Neural cell (in vitro differentiated cells): ENCODE results near the gene ENTREP1. TPM values are rescaled to one million over a fixed set of nuclear protein-coding genes. Genes with fewer than 3 reads are reported as not detected.

Experiments used
- H2AFZ ChIP-seq: fragments of 200-600, 300-800 bp; sonication (generic), shearing (Covaris generic); 2 replicates; pipeline ENCODE4 v1.6.0; 2014; ENCODE audit warnings: low read depth, mild to moderate bottlenecking, antibody characterized with exemption, low read length, moderate library complexity
- H3F3A ChIP-seq: fragments of 200-600 bp; shearing (Covaris generic); 2 replicates; pipeline ENCODE4 v1.6.1; 2016; ENCODE audit warnings: mild to moderate bottlenecking, moderate library complexity, mixed read lengths, antibody characterized with exemption, low read length; ENCODE audit not compliant: insufficient read depth, poor library complexity, severe bottlenecking
- H3K27ac ChIP-seq: fragments of 200-600, 300-800 bp; sonication (generic), shearing (Covaris generic); 2 replicates; pipeline ENCODE4 v1.5.1; 2014; ENCODE audit warnings: mild to moderate bottlenecking, low read length, moderate library complexity
- H3K27me3 ChIP-seq: fragments of 300-800, 200-600 bp; sonication (generic), shearing (Covaris generic); 2 replicates; pipeline ENCODE4 v1.6.0; 2014; ENCODE audit warnings: mild to moderate bottlenecking, low read depth, low read length, moderate library complexity; ENCODE audit not compliant: insufficient read depth
- H3K36me3 ChIP-seq: fragments of 300-800, 200-600 bp; sonication (generic), shearing (Covaris generic); 2 replicates; pipeline ENCODE4 v1.5.1; 2014; ENCODE audit warnings: mild to moderate bottlenecking, antibody characterized with exemption, low read length, moderate library complexity; ENCODE audit not compliant: insufficient read depth
- H3K4me2 ChIP-seq: fragments of 300-800, 200-600 bp; sonication (generic), shearing (Covaris generic); 2 replicates; pipeline ENCODE4 v1.6.0; 2014; ENCODE audit warnings: mild to moderate bottlenecking, low read length
- H3K4me3 ChIP-seq: fragments of 300-800, 200-600 bp; sonication (generic), shearing (Covaris generic); 2 replicates; pipeline ENCODE4 v1.5.1; 2014; ENCODE audit warnings: mild to moderate bottlenecking, low read length, moderate library complexity
- H3K79me2 ChIP-seq: fragments of 200-600 bp; shearing (Covaris generic); replicated peaks from 2 replicates; pipeline ENCODE4 v1.6.0; 2014; ENCODE audit warnings: mild to moderate bottlenecking, low read length, moderate library complexity; ENCODE audit not compliant: insufficient read depth
- H3K9ac ChIP-seq: fragments of 300-800, 200-600 bp; sonication (generic), shearing (Covaris generic); 2 replicates; pipeline ENCODE4 v1.6.1; 2016; ENCODE audit warnings: mild to moderate bottlenecking, low read length, mixed read lengths
- H3K9me2 ChIP-seq: fragments of 200-600 bp; shearing (Covaris generic); 2 replicates; pipeline ENCODE4 v1.6.1; 2016; ENCODE audit warnings: mild to moderate bottlenecking, low read length, mixed read lengths; ENCODE audit not compliant: insufficient read depth
- H3K9me3 ChIP-seq: fragments of 200-600, 300-800 bp; sonication (generic), shearing (Covaris generic); 2 replicates; pipeline ENCODE4 v1.6.1; 2016; ENCODE audit warnings: mild to moderate bottlenecking, mixed run types, low read length, moderate library complexity, mixed read lengths
- H4K20me1 ChIP-seq: fragments of 200-600 bp; shearing (Covaris generic); 2 replicates; pipeline ENCODE4 v1.6.1; 2016; ENCODE audit warnings: mild to moderate bottlenecking, mixed run types; ENCODE audit not compliant: insufficient read depth
- EP300 ChIP-seq: fragments of 450-650 bp; conservative IDR thresholded peaks from 2 replicates; pipeline ENCODE4 v1.6.1; 2014; ENCODE audit warnings: antibody characterized with exemption, mild to moderate bottlenecking, moderate library complexity; ENCODE audit not compliant: poor library complexity, severe bottlenecking
- EZH2 ChIP-seq: fragments of 200-600, 300-800 bp; shearing (Covaris generic), sonication (generic); IDR thresholded peaks from 2 replicates; pipeline ENCODE4 v1.6.1; 2014; ENCODE audit warnings: antibody characterized with exemption, low read length, borderline replicate concordance, mild to moderate bottlenecking; ENCODE audit not compliant: insufficient read depth, poor library complexity, severe bottlenecking
- MXI1 ChIP-seq: fragments of 450-650 bp; conservative IDR thresholded peaks from 2 replicates; pipeline ENCODE4 v1.6.1; 2014; ENCODE audit warnings: antibody characterized with exemption, mild to moderate bottlenecking; ENCODE audit not compliant: poor library complexity, severe bottlenecking
- RAD21 ChIP-seq: fragments of 450-650 bp; conservative IDR thresholded peaks from 2 replicates; pipeline ENCODE4 v1.6.1; 2014; ENCODE audit warnings: antibody characterized with exemption, mild to moderate bottlenecking, moderate library complexity
- SMC3 ChIP-seq: fragments of 450-650 bp; conservative IDR thresholded peaks from 2 replicates; pipeline ENCODE4 v1.6.1; 2014; ENCODE audit warnings: antibody characterized with exemption, mild to moderate bottlenecking, moderate library complexity; ENCODE audit not compliant: poor library complexity
- TAF1 ChIP-seq: IDR thresholded peaks from 2 replicates; pipeline ENCODE4 v1.6.1; 2012; ENCODE audit warnings: low read depth
- polyA plus RNA-seq: library from polyadenylated mRNA; depleted of rRNA; stranded (reverse); fragments of >200 nt; gene quantifications from 2 replicates; pipeline ENCODE4 v1.2.3, GENCODE V29; 2014
- TF ChIP-seq, protein P1 (sequence below): IDR thresholded peaks from 2 replicates; pipeline ENCODE4 v1.6.1; 2012; ENCODE audit warnings: borderline replicate concordance
- TF ChIP-seq, protein P2 (sequence below): fragments of 450-650 bp; IDR thresholded peaks from 2 replicates; pipeline ENCODE4 v1.5.1; 2014; ENCODE audit warnings: antibody characterized with exemption, mild to moderate bottlenecking, moderate library complexity; ENCODE audit not compliant: poor library complexity, severe bottlenecking

ENTREP1 gene
- polyA plus RNA-seq, 1 donor from 2014 or later = 2.0 TPM

DNA sequence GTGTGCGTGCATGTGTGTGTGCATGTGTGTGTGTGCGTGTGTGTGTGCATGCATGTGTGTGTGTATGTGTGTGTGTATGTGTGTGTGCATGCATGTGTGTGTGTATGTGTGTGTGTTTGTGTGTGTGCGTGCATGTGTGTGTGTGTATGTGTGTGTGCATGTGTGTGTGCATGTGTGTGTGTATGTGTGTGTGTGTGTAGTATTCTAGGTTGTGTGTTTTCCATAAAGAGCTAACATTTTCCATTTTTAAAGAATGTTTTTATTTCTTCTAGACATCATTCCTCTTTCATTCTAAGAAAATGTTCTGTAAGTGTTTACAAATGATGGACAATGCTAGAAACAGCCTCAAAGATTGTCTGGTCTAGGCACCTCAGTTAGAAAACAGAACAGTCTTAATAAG lies 15.6 kb downstream of the ENTREP1 start:
- no peak overlapping the region for H2AFZ ChIP-seq
- no peaks in the 10 kb centered on the region for H3K9me2 ChIP-seq
- H3K36me3 ChIP-seq = no peaks in the 10 kb centered on the region
- no peaks in the 10 kb centered on the region for H3K9me3 ChIP-seq
- TF ChIP-seq EZH2 = no peak
- TF ChIP-seq RAD21 = no peak
- TF ChIP-seq, protein P1, sequence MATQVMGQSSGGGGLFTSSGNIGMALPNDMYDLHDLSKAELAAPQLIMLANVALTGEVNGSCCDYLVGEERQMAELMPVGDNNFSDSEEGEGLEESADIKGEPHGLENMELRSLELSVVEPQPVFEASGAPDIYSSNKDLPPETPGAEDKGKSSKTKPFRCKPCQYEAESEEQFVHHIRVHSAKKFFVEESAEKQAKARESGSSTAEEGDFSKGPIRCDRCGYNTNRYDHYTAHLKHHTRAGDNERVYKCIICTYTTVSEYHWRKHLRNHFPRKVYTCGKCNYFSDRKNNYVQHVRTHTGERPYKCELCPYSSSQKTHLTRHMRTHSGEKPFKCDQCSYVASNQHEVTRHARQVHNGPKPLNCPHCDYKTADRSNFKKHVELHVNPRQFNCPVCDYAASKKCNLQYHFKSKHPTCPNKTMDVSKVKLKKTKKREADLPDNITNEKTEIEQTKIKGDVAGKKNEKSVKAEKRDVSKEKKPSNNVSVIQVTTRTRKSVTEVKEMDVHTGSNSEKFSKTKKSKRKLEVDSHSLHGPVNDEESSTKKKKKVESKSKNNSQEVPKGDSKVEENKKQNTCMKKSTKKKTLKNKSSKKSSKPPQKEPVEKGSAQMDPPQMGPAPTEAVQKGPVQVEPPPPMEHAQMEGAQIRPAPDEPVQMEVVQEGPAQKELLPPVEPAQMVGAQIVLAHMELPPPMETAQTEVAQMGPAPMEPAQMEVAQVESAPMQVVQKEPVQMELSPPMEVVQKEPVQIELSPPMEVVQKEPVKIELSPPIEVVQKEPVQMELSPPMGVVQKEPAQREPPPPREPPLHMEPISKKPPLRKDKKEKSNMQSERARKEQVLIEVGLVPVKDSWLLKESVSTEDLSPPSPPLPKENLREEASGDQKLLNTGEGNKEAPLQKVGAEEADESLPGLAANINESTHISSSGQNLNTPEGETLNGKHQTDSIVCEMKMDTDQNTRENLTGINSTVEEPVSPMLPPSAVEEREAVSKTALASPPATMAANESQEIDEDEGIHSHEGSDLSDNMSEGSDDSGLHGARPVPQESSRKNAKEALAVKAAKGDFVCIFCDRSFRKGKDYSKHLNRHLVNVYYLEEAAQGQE = no peak
- no peak for TF ChIP-seq SMC3
- TF ChIP-seq EP300 = no peak
- TF ChIP-seq MXI1 = no peak
- TF ChIP-seq, protein P2, sequence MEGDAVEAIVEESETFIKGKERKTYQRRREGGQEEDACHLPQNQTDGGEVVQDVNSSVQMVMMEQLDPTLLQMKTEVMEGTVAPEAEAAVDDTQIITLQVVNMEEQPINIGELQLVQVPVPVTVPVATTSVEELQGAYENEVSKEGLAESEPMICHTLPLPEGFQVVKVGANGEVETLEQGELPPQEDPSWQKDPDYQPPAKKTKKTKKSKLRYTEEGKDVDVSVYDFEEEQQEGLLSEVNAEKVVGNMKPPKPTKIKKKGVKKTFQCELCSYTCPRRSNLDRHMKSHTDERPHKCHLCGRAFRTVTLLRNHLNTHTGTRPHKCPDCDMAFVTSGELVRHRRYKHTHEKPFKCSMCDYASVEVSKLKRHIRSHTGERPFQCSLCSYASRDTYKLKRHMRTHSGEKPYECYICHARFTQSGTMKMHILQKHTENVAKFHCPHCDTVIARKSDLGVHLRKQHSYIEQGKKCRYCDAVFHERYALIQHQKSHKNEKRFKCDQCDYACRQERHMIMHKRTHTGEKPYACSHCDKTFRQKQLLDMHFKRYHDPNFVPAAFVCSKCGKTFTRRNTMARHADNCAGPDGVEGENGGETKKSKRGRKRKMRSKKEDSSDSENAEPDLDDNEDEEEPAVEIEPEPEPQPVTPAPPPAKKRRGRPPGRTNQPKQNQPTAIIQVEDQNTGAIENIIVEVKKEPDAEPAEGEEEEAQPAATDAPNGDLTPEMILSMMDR = no peak
- no peak for TF ChIP-seq TAF1
- H3K27ac ChIP-seq = no peak overlapping the region
- no peak overlapping the region for H3K9ac ChIP-seq
- no peaks in the 10 kb centered on the region for H3K27me3 ChIP-seq
- no peak overlapping the region for H3K4me3 ChIP-seq
- no peaks in the 10 kb centered on the region for H3K79me2 ChIP-seq
- no peaks in the 10 kb centered on the region for H3F3A ChIP-seq
- H4K20me1 ChIP-seq = no peaks in the 10 kb centered on the region
- H3K4me2 ChIP-seq = no peak overlapping the region

DNA sequence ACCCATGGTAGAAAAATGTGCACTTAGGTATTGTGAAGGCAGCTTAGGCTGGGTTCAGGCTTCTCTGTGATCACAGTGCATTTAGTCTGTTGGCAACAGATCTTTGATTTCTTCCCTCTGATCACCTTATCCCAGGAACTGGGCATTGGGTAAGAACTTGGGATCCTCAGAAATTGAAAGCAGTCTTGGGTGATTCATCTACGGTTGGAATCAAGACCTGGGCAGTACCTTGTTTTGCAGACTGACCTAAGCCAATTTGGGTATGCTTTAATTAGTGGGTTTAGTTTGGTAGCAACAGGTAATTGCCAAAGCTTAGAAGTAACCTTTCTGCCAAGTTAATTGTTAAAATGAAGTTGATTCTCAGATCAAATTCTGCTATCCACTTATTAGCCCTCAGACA lies 17.8 kb downstream of the ENTREP1 start:
- H3K36me3 ChIP-seq = no peaks in the 10 kb centered on the region
- no peak overlapping the region for H3K4me3 ChIP-seq
- no peak overlapping the region for H3K9ac ChIP-seq
- no peaks in the 10 kb centered on the region for H3F3A ChIP-seq
- H2AFZ ChIP-seq = no peak overlapping the region
- H3K4me2 ChIP-seq = no peak overlapping the region
- H3K9me3 ChIP-seq = no peaks in the 10 kb centered on the region
- no peaks in the 10 kb centered on the region for H3K27me3 ChIP-seq
- no peaks in the 10 kb centered on the region for H3K79me2 ChIP-seq
- no peak overlapping the region for H3K27ac ChIP-seq
- no peaks in the 10 kb centered on the region for H3K9me2 ChIP-seq
- no peaks in the 10 kb centered on the region for H4K20me1 ChIP-seq
- TF ChIP-seq TAF1 (no peak), MXI1 (no peak), EP300 (no peak)
- TF ChIP-seq, protein P2 = no peak
